Sciatic nerve (tissue), 2 donors: ENCODE data around the gene PAPPA. TPM values are rescaled to one million over a fixed set of nuclear protein-coding genes. Genes with fewer than 3 reads are reported as not detected.

Experiments
- ATAC-seq: fragments of 200-7000 bp; cut with Tn5 transposase; one replicate; pipeline ENCODE4 v1.9.1; 2020; ENCODE audit warnings: mild to moderate bottlenecking, moderate library complexity
- DNase-seq: peaks from one replicate; pipeline ENCODE4 v3.0.0-alpha.2; 2020; ENCODE audit warnings: low spot score
- intact Hi-C: fragments of 100-400 bp; cut with DNase I; formaldehyde crosslinking; loops from one replicate; pipeline ENCODE4 v1.14.2; 2022
- total RNA-seq: library from RNA; stranded (reverse); fragmentation: NEBNext Ultra II Directional; extraction: Animal tissue kit (Norgen Biotek cat#: 25700); gene quantifications from one replicate; pipeline ENCODE4 v1.2.1, GENCODE V29; 2021
- donor health status: DM: no; HTN: no; CAD: no.
- donor health status: DM: no; HTN: no; CAD: no.

PAPPA gene, protein sequence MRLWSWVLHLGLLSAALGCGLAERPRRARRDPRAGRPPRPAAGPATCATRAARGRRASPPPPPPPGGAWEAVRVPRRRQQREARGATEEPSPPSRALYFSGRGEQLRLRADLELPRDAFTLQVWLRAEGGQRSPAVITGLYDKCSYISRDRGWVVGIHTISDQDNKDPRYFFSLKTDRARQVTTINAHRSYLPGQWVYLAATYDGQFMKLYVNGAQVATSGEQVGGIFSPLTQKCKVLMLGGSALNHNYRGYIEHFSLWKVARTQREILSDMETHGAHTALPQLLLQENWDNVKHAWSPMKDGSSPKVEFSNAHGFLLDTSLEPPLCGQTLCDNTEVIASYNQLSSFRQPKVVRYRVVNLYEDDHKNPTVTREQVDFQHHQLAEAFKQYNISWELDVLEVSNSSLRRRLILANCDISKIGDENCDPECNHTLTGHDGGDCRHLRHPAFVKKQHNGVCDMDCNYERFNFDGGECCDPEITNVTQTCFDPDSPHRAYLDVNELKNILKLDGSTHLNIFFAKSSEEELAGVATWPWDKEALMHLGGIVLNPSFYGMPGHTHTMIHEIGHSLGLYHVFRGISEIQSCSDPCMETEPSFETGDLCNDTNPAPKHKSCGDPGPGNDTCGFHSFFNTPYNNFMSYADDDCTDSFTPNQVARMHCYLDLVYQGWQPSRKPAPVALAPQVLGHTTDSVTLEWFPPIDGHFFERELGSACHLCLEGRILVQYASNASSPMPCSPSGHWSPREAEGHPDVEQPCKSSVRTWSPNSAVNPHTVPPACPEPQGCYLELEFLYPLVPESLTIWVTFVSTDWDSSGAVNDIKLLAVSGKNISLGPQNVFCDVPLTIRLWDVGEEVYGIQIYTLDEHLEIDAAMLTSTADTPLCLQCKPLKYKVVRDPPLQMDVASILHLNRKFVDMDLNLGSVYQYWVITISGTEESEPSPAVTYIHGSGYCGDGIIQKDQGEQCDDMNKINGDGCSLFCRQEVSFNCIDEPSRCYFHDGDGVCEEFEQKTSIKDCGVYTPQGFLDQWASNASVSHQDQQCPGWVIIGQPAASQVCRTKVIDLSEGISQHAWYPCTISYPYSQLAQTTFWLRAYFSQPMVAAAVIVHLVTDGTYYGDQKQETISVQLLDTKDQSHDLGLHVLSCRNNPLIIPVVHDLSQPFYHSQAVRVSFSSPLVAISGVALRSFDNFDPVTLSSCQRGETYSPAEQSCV (N-terminal part only)
- total RNA-seq, result 3.3 TPM

DNA sequence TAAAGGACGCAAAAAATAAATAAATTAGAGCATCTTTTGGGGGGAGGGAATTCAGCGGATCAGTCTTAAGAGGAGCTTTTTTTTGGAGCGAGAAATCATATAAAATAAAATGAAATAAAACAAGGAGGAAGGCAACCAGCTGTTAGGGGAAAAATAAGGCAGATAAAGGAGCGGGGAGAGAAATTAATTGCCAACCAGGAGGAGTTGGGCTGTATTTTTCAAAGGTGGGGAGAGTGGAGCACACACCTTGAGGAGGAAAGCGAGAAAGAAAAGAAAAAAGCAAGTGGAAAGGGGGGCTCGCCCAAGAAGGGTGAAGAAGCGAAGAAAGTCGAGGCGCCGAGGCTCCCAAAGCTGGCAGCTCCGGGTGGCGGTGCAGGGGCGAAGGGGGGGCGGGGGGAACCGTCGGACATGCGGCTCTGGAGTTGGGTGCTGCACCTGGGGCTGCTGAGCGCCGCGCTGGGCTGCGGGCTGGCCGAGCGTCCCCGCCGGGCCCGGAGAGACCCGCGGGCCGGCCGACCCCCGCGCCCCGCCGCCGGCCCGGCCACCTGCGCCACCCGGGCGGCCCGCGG lies at the start of gene PAPPA:
PAPPA (plus strand) TSS at position 27 of the 569 bp plus-strand sequence; CDS start at position 409, 382 bp downstream.
- DNase-seq (no peak), ATAC-seq (no peak)
- intact Hi-C loops, result no loop called here

DNA sequence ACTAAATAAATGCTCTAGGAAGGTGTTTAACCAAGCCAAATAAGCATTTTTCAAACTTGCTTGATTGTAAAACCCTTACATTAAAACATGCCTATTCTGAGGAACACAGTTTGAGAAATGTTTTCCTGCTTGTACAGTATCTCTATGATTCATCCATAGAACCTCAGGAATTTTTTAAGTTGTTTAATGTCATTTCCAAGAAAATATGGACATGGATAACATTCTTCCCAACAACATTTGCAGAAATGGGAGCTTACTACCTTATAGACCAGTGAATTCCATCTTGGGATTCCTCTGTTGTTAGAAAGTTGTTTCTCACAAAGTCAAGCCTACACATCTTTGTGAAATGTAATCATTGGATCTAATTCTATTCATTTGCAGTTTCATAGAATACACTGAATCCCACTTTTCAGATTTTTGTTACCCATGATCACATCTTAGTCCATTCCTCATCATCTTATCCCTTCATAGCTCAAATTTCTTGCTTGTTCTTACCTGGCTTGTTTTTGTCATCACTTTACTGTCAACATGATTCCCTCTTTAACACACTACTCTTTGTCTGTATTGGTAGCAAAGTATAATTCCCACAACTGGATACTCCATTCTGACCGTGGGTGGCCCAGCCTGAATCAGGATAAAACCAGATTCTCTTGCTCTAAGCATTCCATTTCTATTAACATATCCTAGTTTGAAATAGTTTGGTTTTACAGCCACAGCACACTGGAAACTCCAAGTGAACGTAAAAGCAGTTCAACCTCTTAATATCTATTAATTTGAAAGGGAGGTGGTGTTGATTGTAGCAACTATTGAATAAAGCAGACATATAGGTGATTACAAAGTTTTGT lies 49.4 kb upstream of the PAPPA start:
- DNase-seq, result no peak
- no peak for ATAC-seq
- intact Hi-C loops, result no loop called here

DNA sequence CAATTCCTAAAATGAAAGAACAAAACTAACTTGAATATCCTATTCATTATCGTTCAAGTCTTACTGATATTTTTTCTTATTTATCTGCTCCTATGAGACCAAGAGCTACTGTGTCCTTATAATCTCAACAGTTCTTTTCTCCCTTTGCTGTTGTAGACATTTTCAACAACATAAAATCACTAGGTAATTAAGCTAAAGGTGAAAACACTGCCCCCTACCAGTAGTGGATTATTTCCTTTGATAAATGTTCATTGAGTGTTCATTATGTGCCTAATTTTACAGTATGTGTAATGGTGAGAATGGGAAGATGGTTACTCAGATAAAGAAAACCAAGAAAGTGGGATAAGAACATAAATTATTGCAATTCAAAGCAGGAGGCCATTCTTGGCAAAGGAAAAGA lies 41.4 kb upstream of the PAPPA start:
- ATAC-seq, result no peak
- intact Hi-C loops, result no loop called here
- DNase-seq, result no peak

DNA sequence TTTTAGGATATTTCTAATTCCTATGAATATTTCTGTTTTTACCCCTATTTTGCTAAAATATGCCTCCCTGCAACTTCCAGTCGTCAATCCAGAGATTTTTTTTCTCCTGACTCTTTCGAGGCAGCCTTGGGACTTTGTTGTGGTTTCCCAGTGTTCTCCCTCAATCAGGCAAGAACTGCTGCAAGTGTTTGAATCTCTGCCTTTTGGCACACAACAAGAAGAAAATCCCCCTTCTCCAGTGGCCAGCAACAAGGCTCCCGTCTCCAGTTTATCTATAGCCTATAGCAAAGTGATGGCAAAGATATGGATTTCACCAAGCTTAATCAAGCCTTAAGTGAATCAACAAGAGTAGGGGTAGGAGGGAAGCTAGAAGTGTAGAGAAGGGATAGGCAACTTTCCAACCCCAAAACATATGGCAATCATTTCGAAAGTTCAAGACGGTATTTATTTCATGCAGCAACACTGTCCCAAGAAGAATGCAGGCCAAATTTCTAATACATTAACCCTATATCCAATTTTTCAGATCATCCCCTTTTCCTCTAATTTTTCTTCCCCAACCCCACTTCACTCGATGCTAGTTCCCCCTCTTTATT lies 37.7 kb upstream of the PAPPA start:
- no peak for DNase-seq
- intact Hi-C loops, result no loop called here
- ATAC-seq, result no peak

DNA sequence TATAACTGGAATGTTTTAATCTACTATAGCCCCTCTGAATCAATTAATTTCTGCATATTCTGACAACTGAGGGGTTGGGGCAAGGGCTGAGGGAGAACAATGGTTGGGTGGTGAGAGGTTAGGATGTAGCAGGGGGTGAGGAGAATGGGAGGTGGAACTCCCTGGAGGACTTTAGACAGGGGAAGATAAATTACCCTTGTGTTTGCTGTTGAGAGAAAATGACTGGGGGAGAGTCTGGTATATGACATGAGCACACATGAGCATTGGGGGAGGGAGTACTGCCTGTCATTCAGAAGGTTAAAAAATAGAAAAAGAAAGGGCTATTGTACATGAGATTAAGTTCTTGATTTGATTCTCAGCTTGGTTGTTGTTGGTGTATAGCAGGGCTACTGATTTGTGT lies 37.2 kb upstream of the PAPPA start:
- intact Hi-C loops, result no loop called here
- no peak for ATAC-seq

DNA sequence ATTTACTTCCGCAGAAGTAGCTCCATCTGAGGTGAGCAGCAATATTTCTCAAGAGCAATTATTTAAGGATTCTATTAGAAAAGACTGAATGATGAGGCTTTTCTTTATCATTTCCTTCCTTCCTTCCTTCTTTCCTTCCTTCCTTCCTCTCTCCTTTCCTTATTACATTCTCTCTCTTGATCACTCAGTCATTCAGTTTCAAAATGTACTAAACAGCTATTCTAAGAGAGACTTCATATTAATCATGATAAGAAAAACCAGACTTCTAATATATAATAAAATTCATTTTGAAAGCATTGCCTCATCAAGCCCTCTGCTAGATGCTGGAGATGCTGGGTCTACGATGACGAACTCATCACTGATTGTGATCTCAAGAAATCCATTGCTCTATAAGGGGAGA lies 30.4 kb upstream of the PAPPA start:
- DNase-seq, result no peak
- ATAC-seq, result no peak
- intact Hi-C loops, result no loop called here

More for the DNA sequence above, 37.2 kb upstream of the PAPPA start:
- no peak for DNase-seq

DNA sequence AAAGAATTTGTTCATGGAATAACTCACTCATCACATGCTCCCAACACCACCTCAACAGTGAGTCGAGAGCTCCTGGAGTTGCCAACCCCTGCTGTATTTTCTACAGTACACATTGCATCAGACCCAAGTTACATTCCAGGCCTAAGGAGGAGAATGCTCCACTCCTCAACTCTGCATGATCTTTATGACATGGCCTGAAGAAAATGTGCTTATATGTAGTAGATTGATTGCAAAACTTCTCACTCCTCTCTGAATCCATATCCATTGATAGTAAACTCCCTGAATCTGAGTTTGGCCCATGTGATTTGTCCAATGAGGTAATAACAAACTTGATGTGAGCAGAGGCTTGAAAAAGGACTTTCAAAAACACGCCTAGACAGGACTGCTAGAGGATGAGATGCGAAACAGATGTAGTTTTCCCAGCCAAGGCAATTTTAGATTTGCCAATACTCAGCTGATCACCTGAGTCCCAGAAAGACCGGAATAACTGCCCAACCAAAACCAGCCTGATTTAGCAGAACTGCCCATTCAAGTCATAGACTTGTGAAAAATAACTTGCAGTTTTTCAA lies 29.0 kb upstream of the PAPPA start:
- intact Hi-C loops, result loop anchor here (2.0 kb wide), 1 partner anchor 74 kb away; no protein-coding TSS in a partner anchor
- no peak for DNase-seq
- no peak for ATAC-seq

DNA sequence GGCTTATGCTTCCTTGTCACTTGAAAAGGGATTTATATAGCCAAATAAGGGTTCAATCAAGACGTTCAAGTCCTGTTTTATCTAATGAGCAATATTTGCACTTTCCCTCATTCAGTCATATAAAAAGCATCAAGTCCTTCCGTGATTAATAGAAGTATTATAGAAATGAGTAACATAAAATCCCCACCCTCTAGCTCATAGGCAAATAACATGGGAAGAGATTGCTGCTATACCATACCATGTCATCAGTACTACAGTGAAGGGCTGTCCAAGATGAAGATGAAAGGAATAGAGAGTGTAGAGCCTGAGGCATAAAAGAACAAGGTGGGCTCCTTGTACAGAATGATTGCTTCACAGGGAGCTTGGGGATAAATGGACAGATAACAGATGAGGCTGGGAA lies 20.4 kb upstream of the PAPPA start:
- no peak for ATAC-seq
- intact Hi-C loops, result no loop called here

DNA sequence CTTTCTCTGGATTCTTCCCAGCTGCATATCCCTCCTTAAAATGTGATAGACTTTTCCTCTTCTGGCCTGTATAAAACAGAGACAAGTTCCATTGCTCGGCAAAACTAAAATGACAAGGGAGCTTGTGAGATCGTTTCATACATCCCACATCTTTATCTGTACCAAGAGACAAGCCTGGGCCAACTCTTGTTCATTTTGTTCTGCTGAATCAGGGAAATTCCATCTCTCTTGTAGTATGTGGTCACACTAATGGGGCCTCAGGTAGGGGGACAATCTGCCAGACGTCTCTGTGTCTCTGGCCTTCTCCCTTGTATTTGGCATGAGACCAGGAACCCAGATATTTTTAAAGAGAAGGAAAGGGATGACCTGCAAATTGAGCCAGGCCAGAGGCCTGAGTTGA lies 18.6 kb upstream of the PAPPA start:
- intact Hi-C loops, result no loop called here
- ATAC-seq, result no peak
- no peak for DNase-seq

More for the DNA sequence above, 20.4 kb upstream of the PAPPA start:
- no peak for DNase-seq

DNA sequence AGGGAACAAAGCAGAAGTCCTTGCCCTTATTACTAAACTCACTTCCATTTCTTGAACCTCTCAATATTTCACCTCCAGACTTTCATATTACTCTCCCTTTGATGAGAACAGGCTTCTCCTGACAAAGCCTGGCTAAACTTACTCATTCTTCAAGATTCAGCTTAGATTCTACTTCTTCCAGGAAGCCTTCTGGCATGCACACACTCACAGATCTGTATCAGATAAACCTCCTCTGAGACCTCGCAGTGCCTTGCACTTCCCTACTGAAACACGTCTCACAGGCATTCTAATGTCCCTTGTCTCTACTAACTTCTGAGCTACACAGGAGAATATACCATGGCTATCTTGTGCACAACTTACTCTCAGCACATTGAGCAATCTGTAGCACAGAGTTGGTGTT lies 16.6 kb upstream of the PAPPA start:
- intact Hi-C loops, result no loop called here
- DNase-seq (no peak), ATAC-seq (no peak)

DNA sequence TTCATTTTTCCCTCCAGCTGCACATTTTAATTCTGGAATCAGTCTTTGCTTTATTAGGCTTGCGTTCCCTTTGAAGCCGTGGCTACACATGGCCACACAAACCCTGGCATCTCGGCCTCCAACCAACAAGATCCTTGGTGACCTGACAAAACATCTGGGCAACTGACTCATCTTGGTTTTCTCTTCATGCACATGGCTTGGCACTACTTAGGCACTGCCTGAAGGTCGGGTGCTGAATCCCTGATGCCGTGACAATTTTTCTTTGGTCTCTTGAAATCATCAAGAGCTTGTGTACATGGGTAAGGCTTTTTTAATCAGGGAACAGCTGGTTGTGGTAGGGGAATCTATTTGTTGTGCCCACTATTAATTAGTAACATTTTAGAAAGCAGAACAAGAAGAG lies 16.0 kb upstream of the PAPPA start:
- DNase-seq (no peak), ATAC-seq (no peak)
- intact Hi-C loops, result no loop called here

DNA sequence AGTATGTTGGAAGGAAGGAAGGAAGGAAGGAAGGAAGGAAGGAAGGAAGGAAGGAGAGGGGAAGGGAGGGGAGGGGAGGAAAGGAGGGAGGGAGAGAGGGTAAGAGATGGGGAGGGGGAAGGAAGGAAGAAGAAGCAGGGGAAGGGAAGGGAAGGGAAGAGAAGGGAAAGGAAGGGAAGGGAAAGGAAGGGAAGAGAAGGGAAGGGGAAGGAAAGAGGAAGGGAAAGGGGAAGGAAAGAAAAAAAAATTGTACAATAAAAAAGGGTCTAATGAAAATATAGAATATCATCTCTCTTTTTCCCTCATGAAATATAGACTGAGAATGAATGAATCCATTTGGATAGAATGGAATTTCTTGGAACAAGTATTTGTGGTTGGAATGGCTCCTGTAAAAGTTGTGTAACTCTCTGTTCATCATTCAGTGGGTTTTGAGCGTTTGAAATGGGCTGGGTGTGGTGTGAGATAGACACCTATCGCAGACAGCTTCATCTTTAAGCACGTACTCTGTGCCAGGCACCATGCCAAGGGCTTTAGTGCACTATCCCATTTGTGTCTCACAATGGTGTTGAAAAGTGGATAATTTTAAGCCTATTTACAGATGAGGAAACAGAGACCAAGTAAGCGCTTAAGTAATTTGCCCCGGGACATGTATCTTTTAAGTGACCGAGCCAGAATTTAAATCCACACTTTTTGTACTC lies 11.6 kb upstream of the PAPPA start:
- DNase-seq, result no peak

DNA sequence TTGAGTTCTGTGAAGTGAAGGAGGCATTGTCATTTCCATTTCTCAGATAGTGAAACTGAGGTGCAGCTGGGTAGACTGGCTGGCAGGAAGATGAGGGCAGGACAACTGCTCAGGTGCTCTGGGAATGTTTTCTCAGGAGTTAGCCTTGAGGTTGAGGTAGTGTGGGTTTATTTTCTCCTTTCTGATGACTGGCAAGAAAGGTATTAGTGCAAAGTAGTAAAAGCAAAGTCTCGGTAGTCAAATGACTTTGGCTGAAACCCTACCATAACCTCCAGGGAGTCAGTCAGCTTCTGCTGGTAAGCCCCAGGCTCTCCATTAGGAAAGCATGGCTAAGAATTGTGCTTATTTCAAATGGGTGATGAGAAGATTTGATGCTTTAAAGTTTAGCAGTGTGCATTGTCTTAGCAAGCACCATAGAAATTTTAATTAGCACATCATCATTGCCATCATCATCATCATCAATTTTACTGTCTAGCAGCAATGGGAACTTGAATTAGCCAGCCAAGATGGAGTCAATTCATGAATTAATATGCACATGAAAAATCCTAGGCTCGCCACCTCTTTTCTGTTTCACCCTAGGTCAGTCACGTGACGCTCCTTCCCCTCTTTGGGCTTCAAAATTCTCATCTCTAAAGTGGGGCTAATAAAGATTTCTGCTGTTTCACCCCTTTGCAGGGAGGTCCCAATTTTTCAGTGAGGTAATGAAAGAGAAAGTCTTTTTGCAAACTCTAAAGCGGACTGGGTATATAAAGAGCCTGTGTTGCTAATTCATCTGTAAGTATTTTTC lies 10.7 kb upstream of the PAPPA start:
- DNase-seq, result no peak
- intact Hi-C loops, result no loop called here
- no peak for ATAC-seq

More for the DNA sequence above, 11.6 kb upstream of the PAPPA start:
- ATAC-seq, result no peak
- intact Hi-C loops, result no loop called here

DNA sequence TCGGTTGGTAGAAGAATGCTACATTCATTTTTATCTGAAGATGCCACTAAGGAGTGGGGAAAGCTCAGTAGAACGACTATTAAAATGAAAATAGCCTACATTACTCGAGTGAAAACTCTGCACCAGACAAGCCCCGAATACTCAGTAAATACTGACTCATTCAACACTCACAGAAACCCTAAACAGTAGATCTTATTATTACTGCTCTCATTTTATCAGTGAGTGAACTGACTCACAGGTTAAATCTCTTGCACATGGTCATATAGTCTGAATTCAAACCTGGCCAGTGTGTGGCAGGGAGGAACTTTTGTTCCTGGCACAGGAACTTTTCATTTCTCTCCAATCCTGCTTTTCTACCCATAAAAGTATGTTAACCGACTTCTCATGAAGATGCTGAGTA lies 9.6 kb upstream of the PAPPA start:
- DNase-seq (no peak), ATAC-seq (no peak)
- intact Hi-C loops, result no loop called here

DNA sequence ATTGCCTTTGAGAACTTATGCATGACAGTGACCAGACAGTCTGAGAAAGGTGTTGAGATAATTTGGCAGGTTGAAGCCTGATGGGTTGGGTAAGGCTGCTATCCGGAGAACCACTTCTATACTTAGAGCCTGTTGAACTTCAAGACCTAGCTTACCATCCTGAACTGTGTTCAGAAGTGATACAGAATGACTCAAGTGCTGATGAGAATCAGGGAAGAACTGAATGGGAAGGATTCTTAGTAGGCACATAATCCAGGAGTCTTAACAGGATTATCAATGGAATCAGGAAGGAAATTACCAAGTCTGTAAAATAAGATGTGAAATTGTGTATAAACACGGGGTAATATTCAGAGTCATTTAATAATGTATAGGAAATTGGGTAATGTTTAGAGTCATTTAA lies 9.0 kb upstream of the PAPPA start:
- intact Hi-C loops, result no loop called here
- no peak for ATAC-seq

DNA sequence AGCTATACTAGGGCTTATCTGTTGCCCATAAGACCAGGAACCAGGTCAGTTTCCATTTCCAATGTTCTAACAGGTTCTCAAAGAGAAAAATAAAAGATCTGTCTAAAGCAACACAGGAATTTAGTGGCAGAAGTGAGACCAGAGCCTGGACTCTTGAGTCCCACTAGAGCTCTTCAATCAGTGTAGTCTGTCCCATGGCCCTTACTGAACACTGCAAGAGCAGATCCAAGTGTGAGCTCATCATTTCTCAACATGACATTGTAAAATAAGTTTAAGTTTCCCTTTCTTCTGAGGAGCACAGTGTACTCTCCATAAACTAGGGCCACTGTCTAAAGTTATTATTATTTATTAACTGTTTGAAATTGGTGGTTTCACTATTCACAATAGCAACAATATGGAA lies 8.6 kb upstream of the PAPPA start:
- DNase-seq, result no peak
- intact Hi-C loops, result no loop called here
- no peak for ATAC-seq

More for the DNA sequence above, 9.0 kb upstream of the PAPPA start:
- no peak for DNase-seq
